H1 (cell line): ENCODE measurements around the gene AIMP1.

Experiments
- BRCA1 ChIP-seq: IDR thresholded peaks from 2 replicates; pipeline ENCODE4 v1.6.1; 2012; ENCODE audit warnings: low read depth, low read length, improper control_type of control experiment
- EZH2 ChIP-seq: fragments of 200-600 bp; sonication (generic); IDR thresholded peaks from 2 replicates; pipeline ENCODE4 v1.7.1; 2012; ENCODE audit warnings: low read depth, mild to moderate bottlenecking, moderate library complexity, low read length, inconsistent platforms; ENCODE audit not compliant: severe bottlenecking

- no peak for TF ChIP-seq BRCA1
- no peak for TF ChIP-seq EZH2
These were observed 16.8 kb downstream of the AIMP1 start for GRCh38 chr4:106333186-106333585.
